ENCODE results near the gene FEN1. TPM values are rescaled to one million over a fixed set of nuclear protein-coding genes. Genes with fewer than 3 reads are reported as not detected.

The FEN1 gene, protein sequence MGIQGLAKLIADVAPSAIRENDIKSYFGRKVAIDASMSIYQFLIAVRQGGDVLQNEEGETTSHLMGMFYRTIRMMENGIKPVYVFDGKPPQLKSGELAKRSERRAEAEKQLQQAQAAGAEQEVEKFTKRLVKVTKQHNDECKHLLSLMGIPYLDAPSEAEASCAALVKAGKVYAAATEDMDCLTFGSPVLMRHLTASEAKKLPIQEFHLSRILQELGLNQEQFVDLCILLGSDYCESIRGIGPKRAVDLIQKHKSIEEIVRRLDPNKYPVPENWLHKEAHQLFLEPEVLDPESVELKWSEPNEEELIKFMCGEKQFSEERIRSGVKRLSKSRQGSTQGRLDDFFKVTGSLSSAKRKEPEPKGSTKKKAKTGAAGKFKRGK
- 21.9 and 35.8 TPM in 2 replicates for total RNA-seq

DNA sequence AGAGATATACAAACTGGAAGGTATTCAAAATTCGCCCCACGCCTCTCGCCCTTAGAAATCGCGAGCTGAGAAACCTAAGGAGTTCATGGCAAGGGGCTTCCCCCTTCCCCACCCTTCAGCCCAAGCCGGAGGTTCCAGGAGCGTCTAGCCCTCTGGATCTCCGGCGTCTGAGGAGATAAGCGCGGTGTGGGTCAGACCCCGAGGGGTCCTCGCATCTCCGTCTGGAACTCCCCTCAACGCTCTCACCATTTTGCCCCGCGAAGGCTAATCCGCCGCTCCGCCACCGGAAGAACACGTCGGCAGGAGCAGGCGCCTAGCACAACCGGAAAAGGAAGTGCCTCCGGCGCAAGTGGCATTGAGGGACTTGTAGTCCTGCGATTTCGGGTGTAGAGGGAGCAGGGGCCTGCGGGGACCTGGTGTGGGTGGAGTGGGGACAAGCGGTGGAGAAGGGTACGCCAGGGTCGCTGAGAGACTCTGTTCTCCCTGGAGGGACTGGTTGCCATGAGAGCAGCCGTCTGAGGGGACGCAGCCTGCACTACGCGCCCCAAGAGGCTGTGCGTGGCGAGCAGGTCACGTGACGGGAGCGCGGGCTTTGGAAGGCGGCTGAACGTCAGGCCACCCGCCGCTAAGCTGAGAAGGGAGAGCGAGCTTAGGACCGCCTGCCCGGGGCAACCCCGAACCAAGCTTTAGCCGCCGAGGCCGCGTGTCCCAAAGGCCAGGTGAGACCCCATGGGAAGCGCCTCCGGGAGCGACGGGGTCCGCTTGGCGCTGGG is at the start of gene FEN1, which contains the start of gene TMEM258:
TSS of gene FEN1 (plus strand) at position 602 of the 773 bp plus-strand sequence. CDS start 2,451 bp downstream, outside the sequence.
TSS of gene TMEM258 (minus strand) at position 290 of the 773 bp plus-strand sequence. CDS start at position 249, 41 bp downstream.

DNA sequence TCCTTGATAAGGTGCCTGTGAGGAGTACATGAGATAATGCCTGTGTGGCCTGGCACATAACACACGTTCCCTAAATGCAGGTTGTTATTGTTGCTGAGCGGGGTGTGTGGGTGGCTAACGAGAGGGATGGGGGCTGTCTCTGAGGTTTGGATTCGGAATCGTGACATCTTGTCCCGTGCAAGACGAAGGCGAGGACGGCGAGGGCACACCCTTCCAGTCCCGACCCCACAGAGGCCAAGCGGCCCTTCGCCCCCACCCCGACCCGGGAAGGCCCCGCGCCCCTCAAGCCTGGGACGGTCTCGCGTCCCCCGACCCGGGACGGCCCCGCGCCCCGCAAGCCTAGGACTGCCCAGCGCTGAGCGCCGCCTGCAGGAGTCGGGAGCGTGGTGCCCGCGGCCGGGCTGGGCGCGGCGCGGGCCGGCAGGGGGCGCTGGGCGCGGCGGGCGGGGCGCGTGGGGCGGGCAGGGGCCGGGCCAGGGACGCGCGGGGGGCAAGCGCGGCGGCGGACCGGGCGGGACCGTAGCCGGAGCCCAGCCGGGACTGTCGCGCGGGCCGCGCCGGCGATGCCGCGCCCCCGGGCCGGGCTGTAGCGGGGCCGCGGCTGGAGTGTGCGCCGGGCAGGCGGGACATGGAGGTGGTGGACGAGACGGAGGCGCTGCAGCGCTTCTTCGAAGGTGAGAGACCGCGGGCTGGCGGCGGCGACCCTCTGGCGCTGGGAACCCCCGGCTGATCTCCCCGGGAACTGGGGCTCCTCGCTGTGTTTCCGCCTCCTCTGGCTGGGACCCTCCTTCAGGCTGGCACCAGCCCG is 40.4 kb upstream of the FEN1 start, which contains the start of gene MYRF:
TSS of gene MYRF (plus strand) at position 520 of the 808 bp plus-strand sequence. CDS start at position 629, 109 bp downstream.

DNA sequence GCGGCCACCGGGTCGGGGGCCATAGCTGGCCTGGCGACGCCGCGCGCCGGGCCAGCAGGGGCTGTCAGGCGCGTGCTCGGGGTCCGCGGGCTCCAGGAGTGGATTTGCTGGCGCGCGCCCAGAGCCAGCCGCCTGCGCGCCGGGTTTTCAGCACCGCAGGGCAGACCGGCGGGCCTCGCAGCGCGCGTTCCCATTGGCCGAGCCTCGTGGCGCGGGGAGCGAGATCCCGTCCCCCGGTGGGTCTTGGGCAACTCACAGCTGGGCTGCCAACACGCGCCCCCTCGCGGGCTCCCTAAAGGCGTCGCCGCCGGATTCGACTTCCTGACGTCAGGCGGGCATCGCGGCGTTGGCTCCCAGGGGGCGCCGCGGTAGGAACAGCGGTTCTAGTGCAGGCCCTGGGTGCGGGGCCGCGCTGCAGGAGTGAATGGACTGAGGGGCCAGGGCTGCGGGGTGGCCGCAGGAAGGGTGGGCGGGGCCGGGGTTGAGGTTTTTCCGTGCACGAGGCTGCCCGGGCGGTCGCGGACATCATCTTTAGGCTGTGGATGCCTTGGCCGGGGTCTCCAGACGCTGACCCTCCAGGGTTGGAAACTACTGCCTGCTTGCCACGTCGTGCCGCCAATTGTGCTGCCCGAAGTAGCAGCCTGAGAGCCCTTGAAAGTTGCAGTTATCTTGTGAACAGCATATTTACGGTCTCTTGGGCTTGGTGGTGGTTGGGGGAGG is 24.2 kb downstream of the FEN1 start, which contains the start of gene FADS1:
TSS of gene FADS1 (minus strand) at position 268 of the 720 bp plus-strand sequence. CDS start at position 194, 74 bp downstream.

DNA sequence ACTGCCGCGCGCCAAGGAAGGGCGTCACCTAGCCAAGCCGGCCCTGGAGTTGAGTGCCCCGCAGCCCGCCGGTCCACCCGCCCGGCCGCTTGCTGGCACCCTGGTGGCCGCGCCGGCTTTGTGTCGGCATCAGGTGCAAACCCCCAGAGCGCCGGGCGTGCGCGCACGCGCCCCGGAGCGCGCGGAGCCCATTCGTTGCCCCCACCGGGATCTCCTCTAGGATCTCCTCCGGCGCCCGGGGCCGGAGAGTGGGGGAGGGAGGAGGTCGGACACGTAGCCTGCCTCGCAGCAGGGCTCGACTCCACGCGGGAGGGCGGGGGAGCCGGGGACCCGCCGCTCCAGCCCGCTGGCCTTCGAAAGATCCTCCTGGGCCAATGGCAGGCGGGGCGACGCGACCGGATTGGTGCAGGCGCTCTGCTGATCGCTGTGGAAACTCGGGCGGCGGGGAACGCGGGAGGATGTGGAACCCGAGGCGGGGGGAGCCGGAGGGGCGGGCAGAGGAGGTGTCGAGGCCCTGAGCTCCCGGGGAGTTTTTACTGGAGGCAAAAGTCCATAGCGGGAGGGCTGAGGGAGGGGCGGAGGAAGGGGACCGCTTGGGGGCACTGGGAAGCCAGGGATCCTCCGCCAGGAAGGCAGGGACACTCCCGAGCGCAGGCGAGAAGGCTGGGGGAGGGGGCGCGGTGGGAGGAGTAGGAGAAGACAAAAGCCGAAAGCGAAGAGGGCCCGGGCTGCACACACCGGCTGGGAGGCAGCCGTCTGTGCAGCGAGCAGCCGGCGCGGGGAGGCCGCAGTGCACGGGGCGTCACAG is 35.1 kb downstream of the FEN1 start, which contains the start of gene FADS2:
TSS of gene FADS2 (plus strand) at position 730 of the 808 bp plus-strand sequence. CDS start 91 bp downstream, outside the sequence.

Other genes with a start within 250 kb of the FEN1 start
- gene SYT7, start 211.8 kb upstream of the FEN1 start, total RNA-seq: 0.10 and 2.0 TPM in 2 replicates
- gene DAGLA, start 112.5 kb upstream of the FEN1 start, total RNA-seq: 5.0 and 5.9 TPM in 2 replicates
- 0.48 and 0.65 TPM in 2 replicates for gene MYRF, start 40.3 kb upstream of the FEN1 start, total RNA-seq
- gene TMEM258, start 312 bp upstream of the FEN1 start, total RNA-seq: 65.6 and 81.3 TPM in 2 replicates
- 51.0 and 67.5 TPM in 2 replicates for gene FADS1, start 24.1 kb downstream of the FEN1 start, total RNA-seq
- gene FADS2, start 35.4 kb downstream of the FEN1 start, total RNA-seq: 139 and 217 TPM in 2 replicates
- gene FADS3, start 98.6 kb downstream of the FEN1 start, total RNA-seq: 165 and 209 TPM in 2 replicates
- gene RAB3IL1, start 124.7 kb downstream of the FEN1 start, total RNA-seq: 1.9 and 2.0 TPM in 2 replicates
- not detected in 2 replicates for gene BEST1, start 157.4 kb downstream of the FEN1 start, total RNA-seq
- 388 and 673 TPM in 2 replicates for gene FTH1, start 174.7 kb downstream of the FEN1 start, total RNA-seq